HG02885 (cell line): ENCODE measurements around the gene EPB41L2.

Experiments
- ATAC-seq: cut with Tn5 transposase; IDR thresholded peaks from one replicate; pipeline ENCODE4 v1.9.1; 2021; ENCODE audit warnings: mild to moderate bottlenecking; ENCODE audit not compliant: unreplicated experiment, poor library complexity

EPB41L2 gene

GRCh38 chr6:131062241-131063027, 611 bp downstream of the EPB41L2 start:
- ATAC-seq = peak; percentile 16

- no peak for ATAC-seq
Measured at GRCh38 chr6:131061751-131062119, 1.3 kb downstream of the EPB41L2 start.

- ATAC-seq = peak; percentile 8
Measured at GRCh38 chr6:131061041-131061750, 1.8 kb downstream of the EPB41L2 start.

DNA sequence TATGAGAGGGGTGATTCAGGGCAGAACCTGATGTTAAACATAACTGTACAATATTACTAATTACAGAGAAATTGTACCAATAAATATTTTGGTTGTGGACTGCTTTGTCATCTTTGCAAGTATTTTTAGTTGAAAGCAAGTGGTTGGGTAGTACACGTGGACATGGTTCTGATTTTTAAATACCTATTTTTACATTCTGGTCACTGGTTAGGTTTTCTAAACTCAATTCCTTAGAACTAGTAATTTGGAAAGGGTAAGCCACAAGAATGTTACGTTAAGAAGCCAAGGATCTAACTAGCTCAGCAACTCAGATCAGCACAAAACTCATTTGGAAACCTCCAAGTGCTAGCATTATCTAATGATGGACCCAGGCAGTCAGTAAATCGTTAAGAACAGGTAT, 2.7 kb downstream of the EPB41L2 start:
- peak; percentile 27 for ATAC-seq

DNA sequence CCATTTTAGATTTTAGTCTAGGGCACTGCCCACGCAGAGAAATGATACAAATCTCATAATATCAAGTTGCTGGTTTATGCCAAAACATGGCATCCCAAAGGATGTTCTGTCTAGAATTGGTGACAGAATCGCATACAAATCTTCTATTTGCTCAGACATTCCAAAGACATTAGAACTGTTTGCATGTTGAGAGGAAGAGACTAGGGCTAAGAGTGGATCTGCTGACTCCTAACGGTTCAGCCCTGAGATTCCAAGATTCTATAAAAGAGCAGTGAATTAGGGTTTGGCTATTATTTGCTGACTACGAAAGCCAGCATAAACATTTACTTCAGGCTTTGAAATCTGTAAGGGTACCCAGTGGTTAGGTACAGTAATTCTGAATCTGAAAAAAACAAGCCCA, 3.6 kb downstream of the EPB41L2 start:
- ATAC-seq = no peak

GRCh38 chr6:131058236-131058635, 4.8 kb downstream of the EPB41L2 start:
- no peak for ATAC-seq

- no peak for ATAC-seq
Measured at GRCh38 chr6:131054392-131055250, 8.4 kb downstream of the EPB41L2 start.

DNA sequence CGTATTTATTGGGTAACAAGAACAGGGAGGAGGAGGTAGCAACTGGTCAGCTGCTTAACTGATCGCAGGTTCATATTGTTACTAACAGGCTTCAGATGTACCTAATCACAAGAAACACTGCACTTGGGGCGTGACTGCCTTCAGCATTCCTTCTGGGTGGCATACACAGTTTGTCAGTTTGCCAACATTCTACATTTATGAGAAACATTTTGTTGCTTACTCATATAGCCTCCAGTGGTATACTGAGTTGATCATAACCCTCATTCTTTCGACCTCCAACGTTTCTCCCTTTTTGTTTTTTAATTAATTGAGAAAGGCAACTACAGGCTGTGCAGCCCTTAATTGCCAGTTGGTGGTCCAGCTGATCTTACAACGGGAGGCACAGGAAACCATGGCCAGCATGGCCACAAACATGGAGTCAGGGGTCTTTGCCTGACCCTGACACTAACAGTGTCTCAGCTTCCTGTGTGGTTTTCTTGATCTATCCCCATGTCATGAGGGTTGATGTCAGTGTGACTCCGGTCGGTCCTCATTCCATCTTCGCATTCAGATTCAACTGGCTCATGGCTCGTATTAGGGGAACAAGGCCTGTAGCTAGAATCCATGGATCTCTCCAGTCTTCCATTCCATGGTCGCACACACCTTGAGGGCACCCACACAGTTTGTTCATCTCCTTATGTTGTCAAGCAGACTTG, 9.4 kb downstream of the EPB41L2 start:
- no peak for ATAC-seq

DNA sequence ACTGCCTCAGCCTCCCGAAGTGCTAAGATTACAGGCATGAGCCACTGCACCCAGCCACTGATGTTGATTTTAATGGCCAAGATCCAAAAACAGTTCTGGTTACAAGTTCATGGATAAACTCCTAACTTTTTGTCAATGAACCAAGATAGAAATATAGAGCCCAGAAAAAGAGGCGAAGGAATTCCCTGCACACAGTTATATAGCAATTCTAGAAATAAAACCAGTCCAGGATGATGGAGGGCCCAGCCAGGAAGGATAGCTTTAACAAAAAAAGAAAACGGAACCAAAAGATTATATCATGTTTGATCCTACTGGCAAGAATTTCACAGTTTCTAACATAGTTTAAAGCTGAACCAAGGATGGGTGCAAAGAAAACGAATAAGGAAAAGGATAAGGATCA, 10.9 kb downstream of the EPB41L2 start:
- no peak for ATAC-seq

DNA sequence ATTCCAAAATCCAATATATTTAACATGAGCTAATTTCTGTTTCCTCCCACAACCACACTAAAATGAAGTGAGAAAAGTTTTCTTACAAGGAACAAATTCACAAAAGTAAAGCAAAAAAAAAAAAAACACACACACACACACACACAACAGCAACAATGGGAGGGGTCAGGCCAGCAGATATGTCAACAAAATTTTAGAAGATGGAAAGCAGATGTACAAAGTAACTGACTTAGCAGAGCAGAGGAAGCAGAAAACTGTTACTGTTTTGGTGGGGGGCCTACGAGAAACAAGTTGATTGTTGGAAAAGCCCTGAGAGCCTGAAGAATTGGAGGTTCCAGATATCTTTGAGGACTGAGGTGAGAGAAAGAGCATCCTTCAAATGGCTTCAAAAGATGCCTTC, 11.7 kb downstream of the EPB41L2 start:
- no peak for ATAC-seq

GRCh38 chr6:131049608-131050007, 13.4 kb downstream of the EPB41L2 start:
- ATAC-seq = no peak

- ATAC-seq = no peak
Measured at GRCh38 chr6:131048933-131049515, 14.0 kb downstream of the EPB41L2 start.

GRCh38 chr6:131048459-131048858, 14.6 kb downstream of the EPB41L2 start:
- no peak for ATAC-seq

- no peak for ATAC-seq
Measured at GRCh38 chr6:131045139-131045538, 17.9 kb downstream of the EPB41L2 start.

DNA sequence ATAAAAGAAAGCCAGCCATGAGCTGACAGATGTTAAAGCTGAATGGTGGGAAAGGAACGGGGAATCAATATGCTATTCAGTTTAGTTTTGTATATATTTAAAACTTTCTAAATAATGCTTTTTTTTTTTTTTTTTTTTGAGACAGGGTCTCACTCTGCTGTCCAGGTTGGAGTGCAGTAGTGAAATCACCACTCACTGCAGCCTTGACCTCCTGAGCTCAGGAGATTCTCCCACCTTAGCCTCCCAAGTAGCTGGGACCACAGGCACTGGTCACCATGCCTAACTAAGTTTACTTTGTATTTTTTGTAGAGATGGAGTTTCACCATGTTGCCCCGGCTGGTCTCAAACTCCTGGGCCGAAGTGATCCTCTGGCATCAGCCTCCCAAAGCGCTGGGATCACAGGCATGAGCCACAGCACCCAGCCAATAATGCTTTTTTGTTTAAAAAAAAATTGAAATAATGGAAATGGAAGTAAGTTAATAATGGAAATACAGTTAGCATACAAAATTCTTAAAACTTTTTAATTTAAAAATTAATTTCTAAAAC, 19.1 kb downstream of the EPB41L2 start:
- no peak for ATAC-seq

DNA sequence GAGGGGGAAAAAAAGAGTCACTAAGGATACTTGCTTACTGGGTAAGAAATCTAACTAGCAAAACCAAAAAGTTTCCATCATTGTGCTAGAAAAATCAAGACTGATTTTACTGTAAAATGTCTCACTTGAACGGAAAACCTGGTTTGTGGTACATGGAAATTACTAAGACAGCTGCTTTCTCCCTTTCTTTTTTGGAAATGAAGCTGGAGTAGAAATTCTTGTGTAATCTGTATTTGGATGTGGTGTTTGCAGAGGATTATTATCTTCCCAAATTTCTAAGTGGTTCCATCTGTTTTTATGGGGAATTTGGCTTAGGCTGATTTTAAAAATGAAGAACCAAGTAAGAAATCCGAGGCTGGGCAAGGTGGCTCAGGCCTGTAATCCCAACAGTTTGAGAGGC, 20.4 kb downstream of the EPB41L2 start:
- no peak for ATAC-seq

DNA sequence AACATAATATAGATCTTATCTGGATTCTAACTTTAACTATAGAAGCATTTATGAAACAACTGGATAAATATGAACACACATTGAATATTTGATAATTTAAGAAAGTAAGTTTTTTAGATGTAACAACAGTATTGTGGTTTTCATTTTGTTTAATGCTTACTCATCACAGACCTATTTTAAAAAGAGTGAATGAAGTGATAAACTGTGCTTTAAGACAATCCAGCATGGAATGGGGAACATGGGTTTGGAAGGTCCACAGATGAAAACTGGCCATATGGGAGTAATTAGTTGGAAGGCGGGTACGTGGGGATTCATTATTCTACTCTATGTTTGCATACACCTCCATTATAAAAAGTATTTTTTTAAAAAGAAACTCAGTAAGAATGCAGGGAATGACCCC, 21.2 kb downstream of the EPB41L2 start:
- no peak for ATAC-seq

DNA sequence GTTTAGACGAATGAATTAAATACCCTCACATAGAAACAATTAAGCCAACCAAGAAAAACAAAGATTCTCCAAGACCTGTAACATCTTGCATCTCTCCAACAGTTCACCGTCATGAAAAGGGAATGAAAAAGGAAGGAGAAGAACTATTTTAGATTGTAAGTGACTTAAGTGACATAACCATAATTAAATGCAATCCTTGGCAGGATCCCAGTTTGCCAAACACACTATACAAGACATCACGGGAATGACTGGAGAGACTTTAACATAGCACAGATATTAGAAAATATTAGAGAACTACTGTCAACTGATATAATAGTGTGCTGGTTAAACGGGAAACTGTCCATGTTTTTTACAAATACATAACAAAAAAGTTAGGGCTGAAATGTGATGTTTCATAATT, 22.2 kb downstream of the EPB41L2 start:
- ATAC-seq = no peak

GRCh38 chr6:131039345-131039680, 23.7 kb downstream of the EPB41L2 start:
- no peak for ATAC-seq
